CD4-positive, alpha-beta T cell treated with Interleukin-4 for 1 hour (primary cell): Measurements from ENCODE around the gene DGKG.
A peak's percentile ranks its signal among the peaks of the same experiment; 100 is the strongest.

ENCODE experiments used
- DNase-seq, 2 donors: peaks; one replicate each; pipeline ENCODE4 v3.0.0-alpha.2; 2020 to 2022

The DGKG gene

GRCh38 chr3:186236357-186237020 is 125.5 kb downstream of the DGKG start:
- no peak for DNase-seq

DNA sequence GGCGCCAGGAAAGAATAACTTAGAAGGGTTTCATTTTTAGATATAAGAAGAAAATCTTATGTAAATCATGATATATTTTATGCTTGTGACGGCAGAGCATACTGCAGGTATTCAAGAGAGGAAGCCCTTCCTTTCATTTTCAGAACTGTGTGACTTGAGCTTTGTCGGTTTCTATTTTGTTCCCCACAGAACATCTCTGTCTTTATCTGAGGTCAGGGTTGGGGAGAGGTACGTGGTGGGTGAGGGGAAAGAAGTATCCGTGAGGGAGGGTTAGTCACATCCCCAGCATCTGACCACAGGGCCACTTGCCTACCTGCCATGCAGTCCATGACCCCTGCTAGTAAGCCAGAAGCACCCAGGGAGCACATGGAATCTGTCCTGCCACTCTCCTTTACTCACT is 126.5 kb downstream of the DGKG start:
- no peak for DNase-seq

DNA sequence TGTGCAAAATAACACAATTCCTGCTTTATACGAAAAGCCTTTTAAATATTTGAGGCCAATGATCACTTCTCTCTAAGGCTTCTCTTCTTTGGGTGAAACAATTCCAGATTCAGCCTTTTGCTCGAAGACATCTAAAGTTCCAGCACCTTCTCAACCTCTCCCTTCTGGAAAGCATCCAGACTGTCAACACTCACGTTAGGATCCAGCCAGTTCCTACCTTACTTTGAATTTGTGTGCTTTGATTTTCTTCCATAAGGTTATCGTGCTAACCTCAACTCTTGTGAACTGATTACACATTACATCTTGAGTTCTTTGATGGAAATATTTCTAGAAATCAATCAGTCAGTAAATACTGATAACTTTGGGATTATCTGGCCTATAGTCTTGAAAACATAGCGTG is 127.9 kb downstream of the DGKG start:
- no peak for DNase-seq

GRCh38 chr3:186226482-186226881 is 135.6 kb downstream of the DGKG start:
- DNase-seq, result no peak

DNA sequence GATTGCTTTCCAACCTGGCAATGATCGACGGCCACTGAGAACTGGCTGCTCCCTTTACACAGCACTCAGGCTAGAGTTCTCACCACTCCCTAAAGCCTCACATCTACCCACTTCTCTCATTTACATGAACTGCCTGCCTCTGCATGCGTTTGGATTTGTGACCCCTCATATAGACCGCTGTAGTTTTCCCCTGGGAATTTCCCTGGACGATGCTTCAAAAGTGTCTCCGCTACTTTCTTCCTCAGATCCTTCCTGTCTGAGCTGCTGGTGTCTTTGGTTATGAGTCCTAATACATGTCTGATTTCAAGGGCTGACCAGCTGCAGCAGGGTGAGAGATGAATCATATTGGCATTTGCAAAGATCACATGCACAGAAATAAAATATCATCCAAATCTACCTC is 136.4 kb downstream of the DGKG start:
- DNase-seq, result no peak

DNA sequence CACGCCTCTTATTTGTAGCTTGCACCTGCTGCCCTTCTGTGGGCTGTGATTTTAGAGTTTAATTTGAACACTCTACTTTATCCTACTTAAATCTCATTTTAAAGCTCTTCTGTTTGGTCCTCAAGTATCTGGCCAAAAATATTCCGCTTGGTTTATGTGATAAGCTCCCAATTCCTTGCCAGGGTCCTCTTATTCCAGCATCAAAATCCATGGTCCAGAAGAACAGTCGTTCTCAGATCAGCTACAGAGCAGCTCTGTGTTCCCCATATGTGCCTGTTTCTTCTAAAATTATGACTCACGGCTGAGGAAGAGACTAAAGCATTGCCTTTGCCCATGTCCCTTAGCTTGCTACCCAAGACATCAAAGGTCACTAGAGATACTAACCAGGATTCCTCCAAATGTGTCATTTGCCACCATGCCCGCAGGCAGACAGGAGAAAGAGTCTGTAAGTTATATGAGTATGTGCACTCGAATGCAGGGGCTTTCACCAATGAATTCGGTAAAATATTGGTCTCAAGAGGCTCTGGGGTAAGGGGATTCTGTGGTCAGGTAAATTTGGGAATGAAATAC is 137.9 kb downstream of the DGKG start:
- DNase-seq, result no peak

DNA sequence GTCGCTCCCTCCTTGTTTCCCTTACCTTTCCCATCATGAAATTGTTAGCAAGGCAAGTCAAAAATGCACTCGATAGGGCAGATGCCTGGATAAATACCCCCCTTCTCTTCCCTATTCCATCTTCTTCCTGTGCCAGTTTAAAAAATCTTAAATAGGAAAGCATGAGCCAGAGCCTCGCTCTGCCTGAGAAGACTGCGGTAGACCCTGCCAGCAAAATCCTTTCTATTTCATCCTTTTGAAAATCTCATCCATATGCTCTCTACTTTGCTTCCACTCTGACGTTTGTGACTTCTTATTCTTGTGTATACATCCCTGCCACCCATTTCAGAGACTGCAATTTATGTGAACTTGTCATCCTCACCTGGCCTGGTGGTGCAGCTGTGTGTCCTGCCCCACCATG is 138.6 kb downstream of the DGKG start:
- DNase-seq, result no peak

GRCh38 chr3:186221760-186222378 is 140.2 kb downstream of the DGKG start:
- DNase-seq, result no peak

- no peak for DNase-seq
Measured at GRCh38 chr3:186220911-186221645, 141.0 kb downstream of the DGKG start.

GRCh38 chr3:186220365-186220764 is 141.7 kb downstream of the DGKG start:
- DNase-seq, result no peak

- DNase-seq, result no peak
Measured at GRCh38 chr3:186219211-186219638, 142.8 kb downstream of the DGKG start.

GRCh38 chr3:186218421-186218820 is 143.6 kb downstream of the DGKG start:
- DNase-seq, result no peak

- no peak for DNase-seq
Measured at GRCh38 chr3:186217820-186218164, 144.2 kb downstream of the DGKG start.

DNA sequence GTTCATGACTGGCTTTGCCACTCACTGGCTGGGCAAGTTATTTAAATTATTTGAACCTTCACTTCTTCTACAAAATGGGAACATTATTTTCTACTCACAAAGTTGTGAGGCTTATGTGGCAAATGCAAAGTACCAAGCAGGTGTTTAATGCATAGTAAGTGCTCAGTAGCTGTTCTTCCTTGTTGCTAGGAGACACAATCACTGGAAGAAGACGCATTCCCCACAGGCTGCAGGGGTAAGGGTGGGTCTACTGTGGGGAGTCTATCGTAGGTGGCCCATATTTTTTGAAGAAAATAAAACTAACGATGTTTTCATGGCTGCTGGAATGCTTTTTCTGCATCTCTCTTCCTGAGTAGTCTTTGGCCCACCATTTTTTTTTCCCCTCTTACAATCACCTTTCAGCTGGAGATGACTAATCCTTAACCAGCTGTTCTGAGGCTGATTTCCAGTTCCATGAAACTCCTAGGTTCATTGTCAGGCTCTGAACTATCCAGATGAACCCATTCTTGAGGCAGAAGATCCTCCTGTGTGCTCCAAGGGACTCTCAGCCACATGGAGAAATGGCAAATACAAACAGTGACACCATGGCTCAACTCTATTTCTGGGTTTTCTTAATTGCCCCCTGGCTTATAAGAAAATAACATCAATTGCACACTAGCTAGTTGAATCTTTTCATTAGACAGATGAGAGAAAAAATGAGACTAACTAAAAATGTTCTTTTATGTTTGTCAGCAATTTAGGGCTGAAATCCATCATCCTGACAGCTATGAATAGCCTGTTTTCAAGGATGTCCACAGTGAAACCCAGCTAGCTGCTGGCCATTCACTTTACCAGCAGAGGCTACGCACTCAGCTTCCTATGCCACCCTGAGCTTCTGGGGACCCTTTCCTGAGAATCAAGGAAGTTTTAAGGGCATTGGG is 144.9 kb downstream of the DGKG start:
- no peak for DNase-seq

GRCh38 chr3:186214670-186215069 is 147.4 kb downstream of the DGKG start:
- DNase-seq, result no peak

- no peak for DNase-seq
Measured at GRCh38 chr3:186213946-186214345, 148.1 kb downstream of the DGKG start.

DNA sequence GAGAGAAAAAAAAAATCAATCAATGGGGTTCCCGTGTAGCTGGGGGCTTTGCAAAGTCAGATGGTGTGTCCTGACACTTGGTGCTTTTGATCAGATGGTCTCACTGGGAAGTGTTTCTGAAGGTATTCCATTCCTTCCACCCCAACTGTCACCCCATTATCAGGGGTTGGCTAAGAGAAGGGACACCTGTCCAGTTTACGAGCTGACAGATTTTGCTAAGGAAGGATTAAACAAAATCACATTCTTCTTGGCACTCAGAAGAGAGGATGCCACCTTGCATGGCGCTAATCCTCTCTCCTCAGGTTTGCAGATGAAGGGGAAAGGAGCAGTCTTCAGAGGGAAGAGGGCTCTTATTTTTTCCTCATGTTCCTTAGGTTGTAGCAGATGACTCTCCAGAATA is 149.4 kb downstream of the DGKG start:
- DNase-seq, result no peak

- no peak for DNase-seq
Measured at GRCh38 chr3:186210852-186211500, 151.1 kb downstream of the DGKG start.

DNA sequence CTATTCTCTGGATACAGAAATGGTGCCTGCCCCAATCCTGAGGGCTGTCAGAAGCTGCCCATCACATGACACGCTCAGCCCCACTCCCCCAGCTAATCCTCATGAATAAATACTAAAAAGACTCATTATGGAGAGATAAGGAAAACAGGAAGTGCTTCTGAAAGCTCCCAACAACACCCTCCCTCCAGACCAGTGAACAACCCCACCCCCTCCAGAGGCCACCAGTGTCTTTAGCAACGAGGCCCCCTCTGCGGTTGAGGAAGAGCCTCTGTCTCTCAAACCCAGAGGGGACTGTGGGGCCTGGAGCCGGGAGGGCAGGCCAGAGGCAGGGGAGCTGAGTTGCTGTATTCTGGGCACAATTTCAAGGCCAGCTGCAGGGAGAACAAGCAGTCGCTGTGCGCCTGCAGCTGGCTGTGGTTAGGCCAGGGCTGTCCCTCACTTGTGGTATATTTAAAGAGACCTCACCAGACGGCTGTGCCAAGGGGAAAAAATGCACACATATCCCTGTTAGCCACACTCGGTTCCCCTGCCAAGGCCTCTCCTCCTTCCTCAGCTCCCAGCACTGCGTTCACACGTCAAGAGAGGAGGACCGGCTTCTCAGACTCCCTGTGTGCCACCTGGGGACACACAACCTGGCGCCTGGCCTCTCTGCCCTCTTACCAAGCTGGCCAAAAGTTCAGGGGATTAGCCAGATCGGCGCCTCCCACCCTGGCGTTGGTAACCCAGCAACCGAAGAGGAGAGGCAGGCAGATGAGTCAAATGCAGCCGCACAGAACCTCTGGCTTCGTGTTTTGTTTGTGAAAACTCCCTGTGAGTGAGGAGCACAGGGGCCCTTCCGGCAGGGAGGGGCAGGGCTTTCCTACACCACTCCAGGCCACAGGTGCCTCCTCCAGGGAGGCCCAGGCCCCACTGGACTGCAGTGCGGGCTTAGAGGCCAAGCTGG is 152.0 kb downstream of the DGKG start:
- no peak for DNase-seq

DNA sequence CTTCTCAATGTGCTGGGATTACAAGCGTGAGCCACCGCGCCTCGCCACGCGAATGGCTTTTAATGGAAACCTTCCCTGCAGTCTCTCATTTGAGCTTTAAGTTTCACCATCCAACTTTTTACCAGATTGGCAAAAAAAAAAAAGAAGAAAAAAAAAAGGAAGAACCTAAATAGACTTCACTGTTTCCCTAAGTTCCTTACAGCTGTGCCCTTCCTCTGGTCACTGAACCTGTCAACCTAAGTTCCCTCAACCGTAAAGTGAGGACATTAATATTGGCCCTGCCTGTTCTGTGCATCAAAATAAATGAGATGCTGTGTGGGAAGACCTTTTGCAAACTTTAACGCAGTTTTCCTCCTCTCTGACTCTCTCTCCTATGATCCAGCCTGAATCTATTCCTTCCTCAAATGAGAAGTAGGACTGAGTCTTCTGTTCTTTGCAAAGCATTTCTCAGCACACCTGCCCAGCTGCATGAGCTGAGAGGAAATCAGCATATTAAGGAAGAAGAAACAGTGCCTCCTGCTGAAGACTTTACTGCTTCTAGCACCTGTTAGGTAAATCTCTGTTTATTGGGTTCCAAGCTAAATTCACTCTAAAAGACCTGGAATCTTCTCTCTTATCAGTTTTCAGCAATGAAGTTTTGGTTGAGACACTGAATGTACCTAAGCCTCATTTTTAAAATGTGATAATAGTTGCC is 153.6 kb downstream of the DGKG start:
- DNase-seq, result peak in 1 of 2 donors; percentile 1

- no peak for DNase-seq
Measured at GRCh38 chr3:186207515-186207914, 154.5 kb downstream of the DGKG start.
